ENCODE data around the gene RASGEF1C.

DNA sequence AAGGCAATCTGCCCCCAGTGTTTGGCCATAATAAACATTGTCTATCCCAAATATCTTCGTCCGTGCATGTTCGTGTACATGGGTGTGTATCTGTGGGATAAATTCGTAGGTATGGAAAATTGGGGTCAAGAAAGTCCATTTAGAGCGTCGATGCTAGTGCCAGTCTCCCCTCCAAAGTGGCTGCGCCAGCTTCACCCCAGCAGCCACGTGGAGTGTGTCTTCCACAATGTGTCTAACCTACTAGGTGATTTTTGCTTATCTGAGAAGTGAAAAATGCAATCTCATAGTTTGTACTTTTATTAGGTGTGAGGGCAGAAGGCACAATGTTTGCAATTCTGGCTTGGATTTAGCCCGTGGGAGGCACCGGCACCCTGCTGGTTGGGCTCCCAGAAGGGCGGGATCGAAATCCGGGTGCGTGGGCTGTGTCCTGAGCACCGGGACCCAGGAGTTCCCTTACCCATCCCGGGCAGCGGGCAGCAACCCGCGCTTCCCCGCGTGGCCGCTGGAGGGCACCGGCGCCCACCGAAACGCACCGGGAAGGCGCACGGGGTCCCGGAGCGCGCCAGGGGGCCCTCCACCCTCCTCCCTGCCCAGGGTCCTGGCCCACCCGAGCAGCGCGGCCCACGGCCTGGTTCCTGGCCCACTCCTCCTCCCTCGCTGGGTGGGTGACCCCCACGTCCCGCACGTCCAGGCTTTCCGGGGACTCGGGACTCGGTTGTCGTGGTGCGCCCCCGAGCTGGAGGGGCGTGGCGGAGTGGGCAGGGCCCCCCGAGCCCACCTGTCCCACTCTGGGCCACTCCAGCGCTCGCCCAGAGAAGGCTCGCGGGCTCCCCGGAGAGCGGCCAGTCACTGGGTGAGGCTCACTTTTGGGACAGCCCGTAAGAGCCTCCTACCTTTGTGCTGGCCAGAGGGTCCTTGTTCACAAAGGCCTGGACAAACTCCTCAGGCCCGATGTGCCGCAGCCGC lies 82.0 kb downstream of the RASGEF1C start:
- TF ChIP-seq SP1 (IDR thresholded peaks at IDR 0.05) (no peak), SP1 (CRISPR knock-in tag; IDR thresholded peaks at IDR 0.05) (no peak), CHD4 (IDR thresholded peaks at IDR 0.05; ENCODE audit: borderline replicate concordance, low read length) (no peak), ZNF333 (CRISPR knock-in tag; IDR thresholded peaks at IDR 0.05; ENCODE audit: borderline replicate concordance) (no peak), RELA (CRISPR knock-in tag; IDR thresholded peaks at IDR 0.05) (no peak), NFE2 (CRISPR knock-in tag; IDR thresholded peaks at IDR 0.05) (no peak)
- TF ChIP-seq, protein P1, sequence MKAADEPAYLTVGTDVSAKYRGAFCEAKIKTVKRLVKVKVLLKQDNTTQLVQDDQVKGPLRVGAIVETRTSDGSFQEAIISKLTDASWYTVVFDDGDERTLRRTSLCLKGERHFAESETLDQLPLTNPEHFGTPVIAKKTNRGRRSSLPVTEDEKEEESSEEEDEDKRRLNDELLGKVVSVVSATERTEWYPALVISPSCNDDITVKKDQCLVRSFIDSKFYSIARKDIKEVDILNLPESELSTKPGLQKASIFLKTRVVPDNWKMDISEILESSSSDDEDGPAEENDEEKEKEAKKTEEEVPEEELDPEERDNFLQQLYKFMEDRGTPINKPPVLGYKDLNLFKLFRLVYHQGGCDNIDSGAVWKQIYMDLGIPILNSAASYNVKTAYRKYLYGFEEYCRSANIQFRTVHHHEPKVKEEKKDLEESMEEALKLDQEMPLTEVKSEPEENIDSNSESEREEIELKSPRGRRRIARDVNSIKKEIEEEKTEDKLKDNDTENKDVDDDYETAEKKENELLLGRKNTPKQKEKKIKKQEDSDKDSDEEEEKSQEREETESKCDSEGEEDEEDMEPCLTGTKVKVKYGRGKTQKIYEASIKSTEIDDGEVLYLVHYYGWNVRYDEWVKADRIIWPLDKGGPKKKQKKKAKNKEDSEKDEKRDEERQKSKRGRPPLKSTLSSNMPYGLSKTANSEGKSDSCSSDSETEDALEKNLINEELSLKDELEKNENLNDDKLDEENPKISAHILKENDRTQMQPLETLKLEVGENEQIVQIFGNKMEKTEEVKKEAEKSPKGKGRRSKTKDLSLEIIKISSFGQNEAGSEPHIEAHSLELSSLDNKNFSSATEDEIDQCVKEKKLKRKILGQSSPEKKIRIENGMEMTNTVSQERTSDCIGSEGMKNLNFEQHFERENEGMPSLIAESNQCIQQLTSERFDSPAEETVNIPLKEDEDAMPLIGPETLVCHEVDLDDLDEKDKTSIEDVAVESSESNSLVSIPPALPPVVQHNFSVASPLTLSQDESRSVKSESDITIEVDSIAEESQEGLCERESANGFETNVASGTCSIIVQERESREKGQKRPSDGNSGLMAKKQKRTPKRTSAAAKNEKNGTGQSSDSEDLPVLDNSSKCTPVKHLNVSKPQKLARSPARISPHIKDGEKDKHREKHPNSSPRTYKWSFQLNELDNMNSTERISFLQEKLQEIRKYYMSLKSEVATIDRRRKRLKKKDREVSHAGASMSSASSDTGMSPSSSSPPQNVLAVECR (CRISPR knock-in tag; IDR thresholded peaks at IDR 0.05; ENCODE audit: borderline replicate concordance) = no peak
- TF ChIP-seq, protein P2, sequence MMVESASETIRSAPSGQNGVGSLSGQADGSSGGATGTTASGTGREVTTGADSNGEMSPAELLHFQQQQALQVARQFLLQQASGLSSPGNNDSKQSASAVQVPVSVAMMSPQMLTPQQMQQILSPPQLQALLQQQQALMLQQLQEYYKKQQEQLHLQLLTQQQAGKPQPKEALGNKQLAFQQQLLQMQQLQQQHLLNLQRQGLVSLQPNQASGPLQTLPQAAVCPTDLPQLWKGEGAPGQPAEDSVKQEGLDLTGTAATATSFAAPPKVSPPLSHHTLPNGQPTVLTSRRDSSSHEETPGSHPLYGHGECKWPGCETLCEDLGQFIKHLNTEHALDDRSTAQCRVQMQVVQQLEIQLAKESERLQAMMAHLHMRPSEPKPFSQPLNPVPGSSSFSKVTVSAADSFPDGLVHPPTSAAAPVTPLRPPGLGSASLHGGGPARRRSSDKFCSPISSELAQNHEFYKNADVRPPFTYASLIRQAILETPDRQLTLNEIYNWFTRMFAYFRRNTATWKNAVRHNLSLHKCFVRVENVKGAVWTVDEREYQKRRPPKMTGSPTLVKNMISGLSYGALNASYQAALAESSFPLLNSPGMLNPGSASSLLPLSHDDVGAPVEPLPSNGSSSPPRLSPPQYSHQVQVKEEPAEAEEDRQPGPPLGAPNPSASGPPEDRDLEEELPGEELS (CRISPR knock-in tag; IDR thresholded peaks at IDR 0.05) = no peak
- TF ChIP-seq, protein P3, sequence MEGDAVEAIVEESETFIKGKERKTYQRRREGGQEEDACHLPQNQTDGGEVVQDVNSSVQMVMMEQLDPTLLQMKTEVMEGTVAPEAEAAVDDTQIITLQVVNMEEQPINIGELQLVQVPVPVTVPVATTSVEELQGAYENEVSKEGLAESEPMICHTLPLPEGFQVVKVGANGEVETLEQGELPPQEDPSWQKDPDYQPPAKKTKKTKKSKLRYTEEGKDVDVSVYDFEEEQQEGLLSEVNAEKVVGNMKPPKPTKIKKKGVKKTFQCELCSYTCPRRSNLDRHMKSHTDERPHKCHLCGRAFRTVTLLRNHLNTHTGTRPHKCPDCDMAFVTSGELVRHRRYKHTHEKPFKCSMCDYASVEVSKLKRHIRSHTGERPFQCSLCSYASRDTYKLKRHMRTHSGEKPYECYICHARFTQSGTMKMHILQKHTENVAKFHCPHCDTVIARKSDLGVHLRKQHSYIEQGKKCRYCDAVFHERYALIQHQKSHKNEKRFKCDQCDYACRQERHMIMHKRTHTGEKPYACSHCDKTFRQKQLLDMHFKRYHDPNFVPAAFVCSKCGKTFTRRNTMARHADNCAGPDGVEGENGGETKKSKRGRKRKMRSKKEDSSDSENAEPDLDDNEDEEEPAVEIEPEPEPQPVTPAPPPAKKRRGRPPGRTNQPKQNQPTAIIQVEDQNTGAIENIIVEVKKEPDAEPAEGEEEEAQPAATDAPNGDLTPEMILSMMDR (CRISPR knock-in tag; IDR thresholded peaks at IDR 0.05) = peak; percentile 91
